ENCODE measurements around the gene SULT1A3. TPM values are rescaled to one million over a fixed set of nuclear protein-coding genes. Genes with fewer than 3 reads are reported as not detected.
"Not testable (repeated sequence)": the region's sequence is repeated elsewhere in the genome, so short reads cannot be mapped to it uniquely, and the experiment has no call there.

SULT1A3 gene
- total RNA-seq, 1 donor from 2014 or later = 10.8 TPM

GRCh38 chr16:30166202-30166902 is 32.7 kb upstream of the SULT1A3 start:
- Histone ChIP-seq H3K4me1 (no peaks in the 10 kb centered on the region), H3K4me3 (no peak overlapping the region), H3K27ac (no peak overlapping the region), H3K27me3 (no peaks in the 10 kb centered on the region), H3K36me3 (no peaks in the 10 kb centered on the region), H3K9me3 (no peaks in the 10 kb centered on the region)
- intact Hi-C loops (cut with DNase I) = no loop called here
- no peak for DNase-seq (ENCODE audit: extremely low spot score in 2 of 2)
- TF ChIP-seq CTCF (IDR thresholded peaks at IDR 0.05) = no peak
- TF ChIP-seq POLR2A (IDR thresholded peaks at IDR 0.05) = no peak
- TF ChIP-seq POLR2AphosphoS5 (IDR thresholded peaks at IDR 0.05; ENCODE audit: insufficient read depth in 1 of 2, low read depth in 1 of 2) = no peak

GRCh38 chr16:30168746-30169145 is 30.3 kb upstream of the SULT1A3 start:
- DNase-seq (ENCODE audit: extremely low spot score in 2 of 2); H3K4me3 ChIP-seq; H3K4me1 ChIP-seq; H3K27me3 ChIP-seq; intact Hi-C loops (cut with DNase I); H3K27ac ChIP-seq; H3K36me3 ChIP-seq; H3K9me3 ChIP-seq: not testable (repeated sequence)

GRCh38 chr16:30169416-30169815 is 29.6 kb upstream of the SULT1A3 start:
- intact Hi-C loops (cut with DNase I); H3K27me3 ChIP-seq; H3K27ac ChIP-seq; DNase-seq (ENCODE audit: extremely low spot score in 2 of 2); H3K4me1 ChIP-seq; H3K4me3 ChIP-seq; H3K36me3 ChIP-seq; H3K9me3 ChIP-seq: not testable (repeated sequence)

GRCh38 chr16:30170145-30170544 is 28.9 kb upstream of the SULT1A3 start:
- H3K4me3 ChIP-seq; H3K27me3 ChIP-seq; intact Hi-C loops (cut with DNase I); H3K9me3 ChIP-seq; H3K36me3 ChIP-seq; DNase-seq (ENCODE audit: extremely low spot score in 2 of 2); H3K27ac ChIP-seq; H3K4me1 ChIP-seq: not testable (repeated sequence)

GRCh38 chr16:30173054-30173453 is 26.0 kb upstream of the SULT1A3 start:
- Histone ChIP-seq H3K27ac (no peak overlapping the region), H3K36me3 (no peaks in the 10 kb centered on the region), H3K4me3 (no peak overlapping the region), H3K27me3 (no peaks in the 10 kb centered on the region), H3K9me3 (no peaks in the 10 kb centered on the region), H3K4me1 (no peaks in the 10 kb centered on the region)
- no peak for DNase-seq (ENCODE audit: extremely low spot score in 2 of 2)
- TF ChIP-seq CTCF (IDR thresholded peaks at IDR 0.05) = no peak
- no peak for TF ChIP-seq POLR2AphosphoS5 (IDR thresholded peaks at IDR 0.05; ENCODE audit: insufficient read depth in 1 of 2, low read depth in 1 of 2)
- no peak for TF ChIP-seq POLR2A (IDR thresholded peaks at IDR 0.05)
- intact Hi-C loops (cut with DNase I) = no loop called here

- DNase-seq (ENCODE audit: extremely low spot score in 2 of 2); H3K27me3 ChIP-seq; H3K36me3 ChIP-seq; intact Hi-C loops (cut with DNase I); H3K27ac ChIP-seq; H3K4me3 ChIP-seq; H3K9me3 ChIP-seq; H3K4me1 ChIP-seq: not testable (repeated sequence)
Observed at GRCh38 chr16:30176876-30177275, 22.2 kb upstream of the SULT1A3 start.

GRCh38 chr16:30179195-30179594 is 19.9 kb upstream of the SULT1A3 start:
- TF ChIP-seq POLR2A (IDR thresholded peaks at IDR 0.05) (no peak), CTCF (IDR thresholded peaks at IDR 0.05) (no peak), POLR2AphosphoS5 (IDR thresholded peaks at IDR 0.05; ENCODE audit: insufficient read depth in 1 of 2, low read depth in 1 of 2) (no peak)
- H3K4me1 ChIP-seq = peaks cover 11% of the 10 kb centered on the region
- H3K9me3 ChIP-seq = no peaks in the 10 kb centered on the region
- DNase-seq (ENCODE audit: extremely low spot score in 2 of 2) = no peak
- no peaks in the 10 kb centered on the region for H3K27me3 ChIP-seq
- no peaks in the 10 kb centered on the region for H3K36me3 ChIP-seq
- no peak overlapping the region for H3K4me3 ChIP-seq
- no peak overlapping the region for H3K27ac ChIP-seq
- intact Hi-C loops (cut with DNase I) = no loop called here

Data from vagina (tissue), 2 donors.